HCT116 (cell line): ENCODE data around the gene KCNQ1OT1. TPM values are rescaled to one million over a fixed set of nuclear protein-coding genes. Genes with fewer than 3 reads are reported as not detected.

Experiments
- ATAC-seq: fragments of 200-7000 bp; cut with Tn5 transposase; 2 replicates; pipeline ENCODE4 v1.9.1; 2020; ENCODE audit warnings: mild to moderate bottlenecking, moderate library complexity
- BruUV-seq: library from RNA; stranded (reverse); fragments of 400-500 nt; replicated peaks from 2 replicates; lab custom pipeline; 2021; lab: Mats Ljungman, UMichigan
- CTCF ChIA-PET: fragments of 300-600 bp; sonication (Branson Sonifier 250); formaldehyde crosslinking; loops from one replicate; lab custom pipeline; 2021; ENCODE audit warnings: antibody characterized with exemption; lab: Charles Lee
- POLR2A ChIA-PET: fragments of 300-600, 350-600 bp; sonication (Branson Sonifier 250); formaldehyde crosslinking; loops from one replicate; lab custom pipeline; 2021; ENCODE audit warnings: antibody characterized with exemption; lab: Charles Lee
- RAD21 ChIA-PET, 2 experiments: fragments of 300-600 bp; sonication (Branson Sonifier 250); formaldehyde crosslinking; loops; one replicate each; lab custom pipeline; 2023; ENCODE audit warnings: low total read pairs in 2 of 2; ENCODE audit not compliant: uncharacterized antibody in 2 of 2, unreplicated experiment in 2 of 2, low non-redundant PET in 1 of 2; lab: Charles Lee
- DNase-seq: peaks from one replicate; pipeline ENCODE4 v3.0.0-alpha.2; 2010; ENCODE audit warnings: low read depth, low spot score
- H2AFZ ChIP-seq: fragments of 200-600 bp; shearing (Covaris generic), sonication (generic); 2 replicates; pipeline ENCODE4 v1.6.1; 2017; ENCODE audit warnings: low read depth, mixed run types, mixed read lengths, antibody characterized with exemption, low read length; ENCODE audit not compliant: poor library complexity, severe bottlenecking
- H3K27ac ChIP-seq: 2 replicates; pipeline ENCODE4 v1.5.1; 2012; ENCODE audit warnings: low read depth, low read length
- H3K27me3 ChIP-seq: fragments of 200-600 bp; sonication (generic); 2 replicates; pipeline ENCODE4 v1.6.1; 2016; ENCODE audit warnings: mixed run types, low read length, mixed read lengths; ENCODE audit not compliant: insufficient read depth
- H3K36me3 ChIP-seq, 2 experiments: fragments of 200-500 bp in 1 of 2; fragments of 200-600 bp in 1 of 2; sonication (Bioruptor generic) in 1 of 2; sonication (generic) in 1 of 2; 2 replicates each; pipeline versions ENCODE4 v1.5.1 to v1.6.1; 2014 to 2016; ENCODE audit warnings: low read length in 2 of 2, inconsistent platforms in 1 of 2, mixed read lengths in 1 of 2, mixed run types in 1 of 2; ENCODE audit not compliant: insufficient read depth in 2 of 2, control insufficient read depth in 1 of 2
- H3K4me1 ChIP-seq, 2 experiments: fragments of 200-600 bp in 1 of 2; sonication (generic) in 1 of 2; 2 replicates each; pipeline versions ENCODE4 v1.5.1 to v1.6.1; 2012 to 2017; ENCODE audit warnings: low read length in 2 of 2, inconsistent platforms in 1 of 2, mild to moderate bottlenecking in 1 of 2, mixed read lengths in 1 of 2, mixed run types in 1 of 2, moderate library complexity in 1 of 2; ENCODE audit not compliant: insufficient read depth in 2 of 2, control insufficient read depth in 1 of 2
- H3K4me2 ChIP-seq: fragments of 200-600 bp; sonication (generic); 2 replicates; pipeline ENCODE4 v1.6.1; 2017; ENCODE audit warnings: mixed run types, low read length, mixed read lengths
- H3K4me3 ChIP-seq, 2 experiments: fragments of 200-600 bp in 1 of 2; sonication (generic) in 1 of 2; replicated peaks in 1 of 2; 2 replicates each; pipeline ENCODE4 v1.5.1; 2011 to 2016; ENCODE audit warnings: low read length in 2 of 2, control low read depth in 1 of 2, low read depth in 1 of 2, mild to moderate bottlenecking in 1 of 2, mixed read lengths in 1 of 2, mixed run types in 1 of 2
- H3K79me2 ChIP-seq: fragments of 200-600 bp; sonication (generic); 2 replicates; pipeline ENCODE4 v1.6.1; 2017; ENCODE audit warnings: mild to moderate bottlenecking, mixed run types, low read length, moderate library complexity, mixed read lengths; ENCODE audit not compliant: insufficient read depth
- H3K9ac ChIP-seq: fragments of 200-600 bp; sonication (generic); 2 replicates; pipeline ENCODE4 v1.6.1; 2016; ENCODE audit warnings: low read length, mixed read lengths
- H3K9me2 ChIP-seq: fragments of 200-600 bp; sonication (generic), shearing (Covaris generic); 2 replicates; pipeline ENCODE4 v1.6.1; 2017; ENCODE audit warnings: mixed run types, mild to moderate bottlenecking, moderate library complexity; ENCODE audit not compliant: insufficient read depth
- H3K9me3 ChIP-seq, 2 experiments: fragments of 200-500 bp in 1 of 2; fragments of 200-600 bp in 1 of 2; sonication (Bioruptor generic) in 1 of 2; sonication (generic) in 1 of 2; 2 replicates each; pipeline ENCODE4 v1.6.1; 2014 to 2017; ENCODE audit warnings: low read length in 2 of 2, mixed read lengths in 2 of 2, inconsistent platforms in 1 of 2, low read depth in 1 of 2, mild to moderate bottlenecking in 1 of 2, mixed run types in 1 of 2, moderate library complexity in 1 of 2; ENCODE audit not compliant: control insufficient read depth in 1 of 2, insufficient read depth in 1 of 2
- H4K20me1 ChIP-seq: fragments of 200-600 bp; sonication (generic), shearing (Covaris generic); 2 replicates; pipeline ENCODE4 v1.6.1; 2017; ENCODE audit warnings: mixed run types, mild to moderate bottlenecking, moderate library complexity; ENCODE audit not compliant: insufficient read depth
- ATF3 ChIP-seq: IDR thresholded peaks from 2 replicates; pipeline ENCODE4 v1.6.1; 2012
- CEBPB ChIP-seq: IDR thresholded peaks from 2 replicates; pipeline ENCODE4 v1.6.1; 2012; ENCODE audit warnings: low read depth
- EGR1 ChIP-seq: IDR thresholded peaks from 2 replicates; pipeline ENCODE4 v1.6.1; 2012; ENCODE audit warnings: low read depth
- EZH2 ChIP-seq: fragments of 200-600 bp; sonication (generic); IDR thresholded peaks from 2 replicates; pipeline ENCODE4 v1.6.1; 2017; ENCODE audit warnings: antibody characterized with exemption, mixed run types
- EZH2phosphoT487 ChIP-seq: fragments of 200-600 bp; IDR thresholded peaks from 2 replicates; pipeline ENCODE4 v1.6.1; 2018; ENCODE audit warnings: antibody characterized with exemption, borderline replicate concordance
- FOSL1 ChIP-seq: IDR thresholded peaks from 2 replicates; pipeline ENCODE4 v1.6.1; 2012; ENCODE audit warnings: low read depth
- JUND ChIP-seq: IDR thresholded peaks from 2 replicates; pipeline ENCODE4 v1.6.1; 2012
- POLR2A ChIP-seq: IDR thresholded peaks from 2 replicates; pipeline ENCODE4 v1.7.0; 2011; ENCODE audit warnings: borderline replicate concordance; ENCODE audit not compliant: insufficient read depth, insufficient read length; ENCODE audit errors: extremely low read depth
- RAD21 ChIP-seq: IDR thresholded peaks from 2 replicates; pipeline ENCODE4 v1.6.1; 2012; ENCODE audit warnings: low read depth, mild to moderate bottlenecking
- REST ChIP-seq: IDR thresholded peaks from 2 replicates; pipeline ENCODE4 v1.6.1; 2012; ENCODE audit warnings: low read depth
- SIN3A ChIP-seq: IDR thresholded peaks from 2 replicates; pipeline ENCODE4 v1.6.1; 2012; ENCODE audit warnings: low read depth
- SRF ChIP-seq: IDR thresholded peaks from 2 replicates; pipeline ENCODE4 v1.6.1; 2012; ENCODE audit warnings: low read depth
- TCF7L2 ChIP-seq: IDR thresholded peaks from 2 replicates; pipeline ENCODE4 v1.7.0; 2011; ENCODE audit warnings: borderline replicate concordance, inconsistent platforms; ENCODE audit not compliant: insufficient read depth, insufficient read length; ENCODE audit errors: extremely low read depth
- ZBTB33 ChIP-seq: IDR thresholded peaks from 2 replicates; pipeline ENCODE4 v1.6.1; 2011; ENCODE audit warnings: mild to moderate bottlenecking, low read length, moderate library complexity; ENCODE audit not compliant: insufficient replicate concordance; ENCODE audit errors: extremely low read depth
- ZNF274 ChIP-seq: fragments of 200-500 bp; sonication (Bioruptor generic); IDR thresholded peaks from 2 replicates; pipeline ENCODE4 v1.6.1; 2014; ENCODE audit warnings: mild to moderate bottlenecking, low read depth, low read length, inconsistent platforms
- intact Hi-C: fragments of 100-400 bp; cut with micrococcal nuclease; formaldehyde crosslinking; loops from 2 replicates; pipeline ENCODE4 v1.10.0; 2022
- total RNA-seq: library from RNA; stranded (reverse); gene quantifications from one replicate; pipeline ENCODE4 v1.2.1, GENCODE V29; 2021; ENCODE audit not compliant: unreplicated experiment

Gene KCNQ1OT1
- total RNA-seq, 1 experiment from 2014 or later, result 1.1 TPM

- TF ChIP-seq CEBPB (no peak), JUND (no peak), TCF7L2 (no peak), EGR1 (no peak), FOSL1 (no peak)
Observed at GRCh38 chr11:2655834-2656622, 43.8 kb downstream of the KCNQ1OT1 start (continued).

- peaks cover 4 to 5% of the 10 kb centered on the region in 2 experiments; a peak in 2 of 4 replicates for H3K9me3 ChIP-seq
- ChIA-PET CTCF (no interaction called here), RAD21 (no interaction called here), POLR2A (no interaction called here)
- no TSS peak for BruUV-seq
- ATAC-seq (no peak), DNase-seq (no peak)
- H3K4me3 ChIP-seq, result no peak overlapping the region
- H3K79me2 ChIP-seq, result no peaks in the 10 kb centered on the region
- H4K20me1 ChIP-seq, result no peaks in the 10 kb centered on the region
- H3K4me2 ChIP-seq, result no peak overlapping the region
- no peaks in the 10 kb centered on the region for H3K4me1 ChIP-seq
- no peak overlapping the region for H2AFZ ChIP-seq
- H3K27ac ChIP-seq, result no peak overlapping the region
- no peaks in the 10 kb centered on the region for H3K9me2 ChIP-seq
- no peak overlapping the region for H3K9ac ChIP-seq
- H3K27me3 ChIP-seq, result no peaks in the 10 kb centered on the region
- no peaks in the 10 kb centered on the region for H3K36me3 ChIP-seq
- intact Hi-C loops, result no loop called here
- TF ChIP-seq SRF (no peak), ZBTB33 (no peak), ATF3 (no peak), SIN3A (no peak), POLR2A (no peak), CEBPB (no peak), EZH2phosphoT487 (no peak), EZH2 (no peak), ZNF274 (no peak), TCF7L2 (no peak), JUND (no peak), REST (no peak), RAD21 (no peak)
Observed at GRCh38 chr11:2655016-2655719, 44.6 kb downstream of the KCNQ1OT1 start.
